Glutamatergic neuron (in vitro differentiated cells): Measurements from ENCODE around the gene C1QL1. TPM values are rescaled to one million over a fixed set of nuclear protein-coding genes. Genes with fewer than 3 reads are reported as not detected.

Experiments used
- DNase-seq: peaks from one replicate; pipeline ENCODE4 v3.0.0; 2022
- H3K27ac Mint-ChIP-seq: one replicate; pipeline ENCODE4 v1.8.0; 2020; ENCODE audit warnings: mild to moderate bottlenecking, mixed read lengths, inconsistent platforms; ENCODE audit not compliant: unreplicated experiment
- H3K27me3 Mint-ChIP-seq: one replicate; pipeline ENCODE4 v1.8.0; 2020; ENCODE audit warnings: mild to moderate bottlenecking, moderate library complexity, mixed read lengths, inconsistent platforms; ENCODE audit not compliant: unreplicated experiment
- H3K36me3 Mint-ChIP-seq: one replicate; pipeline ENCODE4 v1.8.0; 2020; ENCODE audit warnings: mild to moderate bottlenecking, mixed read lengths, inconsistent platforms; ENCODE audit not compliant: unreplicated experiment
- H3K4me1 Mint-ChIP-seq: one replicate; pipeline ENCODE4 v1.8.0; 2020; ENCODE audit warnings: mild to moderate bottlenecking, low read depth, mixed read lengths, inconsistent platforms; ENCODE audit not compliant: unreplicated experiment
- H3K4me3 Mint-ChIP-seq: one replicate; pipeline ENCODE4 v1.8.0; 2020; ENCODE audit warnings: mild to moderate bottlenecking, mixed read lengths, inconsistent platforms; ENCODE audit not compliant: unreplicated experiment
- H3K9me3 Mint-ChIP-seq: one replicate; pipeline ENCODE4 v1.8.0; 2020; ENCODE audit warnings: mild to moderate bottlenecking, moderate library complexity, mixed read lengths, inconsistent platforms; ENCODE audit not compliant: unreplicated experiment
- total RNA-seq: library from RNA; stranded (reverse); fragmentation: NEBNext Ultra II Directional; extraction: Animal tissue kit (Norgen Biotek cat#: 25700); gene quantifications from one replicate; pipeline ENCODE4 v1.2.1, GENCODE V29; 2021; ENCODE audit not compliant: unreplicated experiment
- TF ChIP-seq, protein P1 (sequence below): fragments of 200-600 bp; sonication (generic); IDR thresholded peaks from one replicate; pipeline ENCODE4 v1.5.0; 2021; ENCODE audit not compliant: partially characterized antibody, unreplicated experiment

C1QL1 gene
- total RNA-seq, 1 donor from 2014 or later, result 14.6 TPM

DNA sequence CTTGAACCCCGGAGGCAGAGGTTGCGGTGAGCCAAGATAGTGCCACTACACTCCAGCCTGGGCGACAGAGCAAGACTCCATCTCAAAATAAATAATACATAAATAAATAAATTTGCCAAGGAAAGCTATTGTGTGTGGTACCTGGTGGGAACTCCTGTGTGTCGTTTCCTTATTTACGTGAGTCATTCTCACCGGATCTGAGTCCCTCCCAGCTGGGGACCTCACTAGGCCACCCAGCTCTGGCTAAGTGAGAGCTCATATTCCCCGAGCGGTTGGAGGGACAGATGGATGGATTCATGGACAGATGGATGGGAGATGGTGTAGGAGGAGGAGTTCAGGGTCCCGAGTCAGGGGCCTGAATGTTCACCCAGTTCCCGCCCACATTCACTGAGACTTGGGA, 22.9 kb upstream of the C1QL1 start:
- Mint-ChIP-seq H3K4me3 (peak overlapping the region; percentile 43), H3K4me1 (peaks cover 28% of the 10 kb centered on the region), H3K27me3 (peaks cover 21% of the 10 kb centered on the region), H3K27ac (no peak overlapping the region), H3K36me3 (no peaks in the 10 kb centered on the region), H3K9me3 (peaks cover 4% of the 10 kb centered on the region)
- no peak for DNase-seq
- TF ChIP-seq, protein P1, sequence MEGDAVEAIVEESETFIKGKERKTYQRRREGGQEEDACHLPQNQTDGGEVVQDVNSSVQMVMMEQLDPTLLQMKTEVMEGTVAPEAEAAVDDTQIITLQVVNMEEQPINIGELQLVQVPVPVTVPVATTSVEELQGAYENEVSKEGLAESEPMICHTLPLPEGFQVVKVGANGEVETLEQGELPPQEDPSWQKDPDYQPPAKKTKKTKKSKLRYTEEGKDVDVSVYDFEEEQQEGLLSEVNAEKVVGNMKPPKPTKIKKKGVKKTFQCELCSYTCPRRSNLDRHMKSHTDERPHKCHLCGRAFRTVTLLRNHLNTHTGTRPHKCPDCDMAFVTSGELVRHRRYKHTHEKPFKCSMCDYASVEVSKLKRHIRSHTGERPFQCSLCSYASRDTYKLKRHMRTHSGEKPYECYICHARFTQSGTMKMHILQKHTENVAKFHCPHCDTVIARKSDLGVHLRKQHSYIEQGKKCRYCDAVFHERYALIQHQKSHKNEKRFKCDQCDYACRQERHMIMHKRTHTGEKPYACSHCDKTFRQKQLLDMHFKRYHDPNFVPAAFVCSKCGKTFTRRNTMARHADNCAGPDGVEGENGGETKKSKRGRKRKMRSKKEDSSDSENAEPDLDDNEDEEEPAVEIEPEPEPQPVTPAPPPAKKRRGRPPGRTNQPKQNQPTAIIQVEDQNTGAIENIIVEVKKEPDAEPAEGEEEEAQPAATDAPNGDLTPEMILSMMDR, result no peak

- Mint-ChIP-seq H3K27me3 (peaks cover 22% of the 10 kb centered on the region), H3K4me1 (peaks cover 28% of the 10 kb centered on the region), H3K9me3 (peaks cover 7% of the 10 kb centered on the region), H3K4me3 (peak overlapping the region; percentile 27), H3K27ac (peak overlapping the region; percentile 12), H3K36me3 (no peaks in the 10 kb centered on the region)
- TF ChIP-seq, protein P1, result no peak
- DNase-seq, result no peak
Observed at GRCh38 chr17:44989552-44990138, 21.5 kb upstream of the C1QL1 start.

- Mint-ChIP-seq H3K4me3 (peak overlapping the region; percentile 38), H3K9me3 (peaks cover 7% of the 10 kb centered on the region), H3K4me1 (peaks cover 28% of the 10 kb centered on the region), H3K36me3 (no peaks in the 10 kb centered on the region), H3K27me3 (peaks cover 19% of the 10 kb centered on the region), H3K27ac (peak overlapping the region; percentile 78)
- DNase-seq, result peak; percentile 86
- TF ChIP-seq, protein P1, result no peak
Observed at GRCh38 chr17:44988044-44988942, 20.2 kb upstream of the C1QL1 start.

DNA sequence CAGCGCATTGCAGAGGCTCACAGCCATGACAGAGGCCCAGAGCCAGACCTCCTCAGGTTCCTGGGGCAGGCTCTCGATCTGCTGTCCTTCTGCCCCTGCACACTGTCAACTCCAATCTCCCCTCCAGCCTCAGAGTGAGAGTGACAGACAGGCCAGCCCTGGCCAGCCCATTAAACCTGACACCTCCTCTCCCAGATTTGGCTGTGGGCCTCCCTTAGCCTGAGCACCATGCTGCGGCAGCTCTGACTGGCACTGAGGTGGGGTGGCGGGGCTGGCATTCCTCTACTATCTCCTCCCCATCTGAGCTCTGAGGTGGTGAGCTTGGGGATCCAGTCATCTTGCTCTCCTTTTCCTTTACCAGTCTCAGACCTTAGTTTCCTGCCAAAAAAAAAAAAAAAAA, 15.5 kb upstream of the C1QL1 start:
- peaks cover 20% of the 10 kb centered on the region for H3K4me1 Mint-ChIP-seq
- H3K36me3 Mint-ChIP-seq, result no peaks in the 10 kb centered on the region
- peaks cover 7% of the 10 kb centered on the region for H3K9me3 Mint-ChIP-seq
- H3K27me3 Mint-ChIP-seq, result peaks cover 18% of the 10 kb centered on the region
- no peak overlapping the region for H3K27ac Mint-ChIP-seq
- H3K4me3 Mint-ChIP-seq, result no peak overlapping the region
- TF ChIP-seq, protein P1, result no peak
- DNase-seq, result no peak
